T-helper 2 cell treated with Interferon-gamma antibody and Interleukin-4, amounts not matched to agents 100 ng/mL and 5 ng/mL, for 36 hours (primary cell): ENCODE measurements around the gene STRA6. TPM values are rescaled to one million over a fixed set of nuclear protein-coding genes. Genes with fewer than 3 reads are reported as not detected.

Experiments used
- intact Hi-C: fragments of 100-400 bp; cut with micrococcal nuclease; formaldehyde crosslinking; loops from one replicate; pipeline ENCODE4 v1.15.1; 2023
- total RNA-seq: library from RNA; stranded (reverse); gene quantifications from 2 replicates; pipeline ENCODE4 v1.2.3, GENCODE V29; 2022

The STRA6 gene
- total RNA-seq, 1 donor from 2014 or later = not detected

DNA sequence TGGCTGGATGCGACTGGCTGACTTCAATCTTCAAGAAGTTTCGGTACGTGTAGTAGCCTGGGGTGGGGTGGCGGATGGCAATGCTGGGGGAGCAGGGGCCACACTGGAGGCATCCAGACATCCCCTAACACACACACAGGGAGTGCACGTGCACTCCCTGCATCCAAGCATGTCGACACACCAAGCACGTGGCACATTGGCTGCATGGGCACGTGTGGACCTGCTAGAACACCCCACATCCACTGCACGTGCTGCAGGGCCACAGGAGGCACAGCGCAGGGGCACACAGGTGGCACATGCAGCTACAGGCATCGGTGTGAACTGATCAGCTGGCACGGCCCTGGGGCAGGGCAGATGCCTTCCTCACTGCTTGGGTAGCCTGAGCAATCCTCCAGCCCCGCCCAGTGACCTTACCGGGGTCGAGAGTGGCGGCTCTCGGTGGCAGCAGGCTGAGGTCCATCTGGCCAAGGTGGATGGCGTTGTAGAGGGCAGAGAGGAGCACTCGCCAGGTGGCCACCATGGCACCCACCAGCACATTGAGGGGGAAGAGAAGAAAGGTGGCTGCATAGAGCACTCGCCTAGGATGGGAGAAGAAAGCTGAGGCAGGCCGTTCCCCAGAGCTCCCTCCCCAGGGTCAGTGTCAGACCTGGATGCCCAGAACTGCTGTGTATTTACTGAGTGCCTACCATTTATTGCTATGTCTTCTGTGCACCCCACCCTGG lies 21.5 kb downstream of the STRA6 start:
- intact Hi-C loops = no loop called here

GRCh38 chr15:74179983-74180880 lies 22.4 kb downstream of the STRA6 start:
- intact Hi-C loops = no loop called here

DNA sequence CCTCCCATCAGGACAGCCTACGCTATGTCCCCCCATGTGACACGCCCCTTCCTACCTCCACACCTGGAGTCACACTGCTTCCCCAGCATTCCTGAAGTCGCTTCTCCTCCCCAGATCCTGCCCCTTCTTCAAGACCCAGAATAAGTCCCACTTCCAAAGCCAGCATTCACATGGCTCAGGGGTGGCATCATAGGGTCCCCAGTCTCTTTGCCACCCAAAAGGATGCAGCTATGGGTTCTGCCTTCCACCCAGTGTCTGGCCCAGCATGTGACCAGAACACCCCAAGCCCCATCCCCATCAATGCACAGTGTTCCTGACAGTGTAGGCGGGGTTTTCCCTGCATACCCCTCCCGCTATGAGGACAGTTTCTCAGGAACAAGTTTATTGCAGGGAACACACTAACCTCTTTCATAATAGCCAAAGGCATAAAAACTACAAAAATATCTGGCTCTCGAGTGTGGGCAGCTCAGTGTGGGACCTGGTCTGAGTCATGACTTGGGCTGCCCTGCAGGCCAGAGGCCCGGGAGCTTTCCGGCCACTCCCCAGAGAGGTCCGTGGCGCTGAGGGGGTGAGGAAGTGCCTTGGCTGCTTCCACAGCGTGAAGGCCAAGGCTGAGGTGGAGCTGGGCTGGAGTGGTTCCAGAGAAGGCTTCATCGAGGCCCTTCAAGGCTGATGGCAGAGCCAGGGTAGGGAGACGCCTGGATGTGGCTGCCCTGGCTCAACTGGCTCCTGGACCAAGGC lies 23.3 kb downstream of the STRA6 start:
- intact Hi-C loops = no loop called here

DNA sequence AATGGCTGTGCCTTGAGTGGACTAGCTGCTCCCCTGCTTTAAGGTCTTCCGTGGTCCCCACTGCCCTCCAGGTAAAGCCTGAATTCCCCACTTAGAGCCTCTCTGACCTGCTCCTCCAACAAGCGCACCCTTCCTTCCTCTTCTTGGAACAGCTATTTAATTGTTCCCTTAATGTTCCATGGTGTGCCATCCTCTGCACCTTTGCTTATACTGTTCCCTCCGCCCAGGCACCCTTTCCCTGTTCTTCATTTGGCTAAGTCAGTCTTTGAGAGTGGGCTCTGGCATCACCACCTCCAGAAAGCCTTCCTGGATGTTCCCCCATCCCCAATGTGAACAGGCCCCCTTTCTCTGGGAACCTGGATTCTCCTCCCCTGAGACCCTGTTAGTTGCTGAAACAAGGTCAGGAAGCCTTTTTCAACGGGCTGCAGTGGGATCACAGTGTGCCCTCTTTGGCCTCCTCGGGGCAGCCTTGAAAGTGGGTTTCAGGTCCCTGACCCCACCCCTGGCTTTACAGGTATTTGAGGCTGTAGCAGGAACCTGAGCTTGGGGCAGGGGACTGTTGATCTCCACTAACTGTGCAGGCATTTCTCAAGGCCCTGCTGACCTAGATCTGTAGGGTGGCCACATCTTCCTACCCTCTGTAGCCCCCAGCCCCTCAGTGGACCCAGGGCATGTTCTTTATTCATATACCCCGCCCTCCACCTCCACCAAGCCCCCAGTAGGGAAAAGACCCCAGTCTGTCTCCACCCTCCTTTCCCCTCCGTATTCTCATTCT lies 24.1 kb downstream of the STRA6 start:
- intact Hi-C loops = no loop called here

DNA sequence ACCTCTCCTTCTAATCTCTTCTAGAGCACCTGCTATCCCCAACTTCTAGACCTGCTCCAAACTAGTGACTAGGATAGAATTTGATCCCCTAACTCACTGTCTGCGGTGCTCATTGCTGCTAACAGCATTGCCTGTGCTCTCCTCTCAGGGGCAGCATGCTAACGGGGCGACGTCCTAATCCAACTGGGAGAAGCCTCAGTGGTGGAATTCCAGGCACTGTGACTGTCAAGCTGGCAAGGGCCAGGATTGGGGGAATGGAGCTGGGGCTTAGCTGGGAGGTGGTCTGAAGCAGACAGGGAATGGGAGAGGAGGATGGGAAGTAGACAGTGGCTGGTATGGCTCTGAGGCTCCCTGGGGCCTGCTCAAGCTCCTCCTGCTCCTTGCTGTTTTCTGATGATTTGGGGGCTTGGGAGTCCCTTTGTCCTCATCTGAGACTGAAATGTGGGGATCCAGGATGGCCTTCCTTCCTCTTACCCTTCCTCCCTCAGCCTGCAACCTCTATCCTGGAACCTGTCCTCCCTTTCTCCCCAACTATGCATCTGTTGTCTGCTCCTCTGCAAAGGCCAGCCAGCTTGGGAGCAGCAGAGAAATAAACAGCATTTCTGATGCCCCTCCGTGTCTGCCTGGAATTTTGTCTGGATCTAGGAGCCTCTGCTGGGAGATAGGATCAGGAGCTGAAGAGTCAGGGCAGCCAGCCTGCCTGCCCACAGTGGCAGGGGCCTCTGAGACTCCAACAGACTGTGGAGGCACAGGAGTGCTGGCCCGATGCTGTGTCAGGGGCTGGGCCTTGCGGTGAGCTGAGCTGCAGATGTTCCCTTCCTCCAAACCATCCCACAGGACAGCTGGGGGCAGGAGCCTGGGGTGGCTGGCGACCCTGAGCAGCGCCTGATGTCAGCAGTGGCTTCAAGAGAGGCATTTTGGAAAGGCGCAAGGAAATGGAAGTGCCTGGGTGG lies 26.0 kb downstream of the STRA6 start:
- intact Hi-C loops = no loop called here

DNA sequence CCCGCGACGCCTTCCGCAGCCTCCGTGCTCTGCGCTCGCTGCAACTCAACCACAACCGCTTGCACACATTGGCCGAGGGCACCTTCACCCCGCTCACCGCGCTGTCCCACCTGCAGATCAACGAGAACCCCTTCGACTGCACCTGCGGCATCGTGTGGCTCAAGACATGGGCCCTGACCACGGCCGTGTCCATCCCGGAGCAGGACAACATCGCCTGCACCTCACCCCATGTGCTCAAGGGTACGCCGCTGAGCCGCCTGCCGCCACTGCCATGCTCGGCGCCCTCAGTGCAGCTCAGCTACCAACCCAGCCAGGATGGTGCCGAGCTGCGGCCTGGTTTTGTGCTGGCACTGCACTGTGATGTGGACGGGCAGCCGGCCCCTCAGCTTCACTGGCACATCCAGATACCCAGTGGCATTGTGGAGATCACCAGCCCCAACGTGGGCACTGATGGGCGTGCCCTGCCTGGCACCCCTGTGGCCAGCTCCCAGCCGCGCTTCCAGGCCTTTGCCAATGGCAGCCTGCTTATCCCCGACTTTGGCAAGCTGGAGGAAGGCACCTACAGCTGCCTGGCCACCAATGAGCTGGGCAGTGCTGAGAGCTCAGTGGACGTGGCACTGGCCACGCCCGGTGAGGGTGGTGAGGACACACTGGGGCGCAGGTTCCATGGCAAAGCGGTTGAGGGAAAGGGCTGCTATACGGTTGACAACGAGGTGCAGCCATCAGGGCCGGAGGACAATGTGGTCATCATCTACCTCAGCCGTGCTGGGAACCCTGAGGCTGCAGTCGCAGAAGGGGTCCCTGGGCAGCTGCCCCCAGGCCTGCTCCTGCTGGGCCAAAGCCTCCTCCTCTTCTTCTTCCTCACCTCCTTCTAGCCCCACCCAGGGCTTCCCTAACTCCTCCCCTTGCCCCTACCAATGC lies 27.1 kb downstream of the STRA6 start:
- intact Hi-C loops = no loop called here

DNA sequence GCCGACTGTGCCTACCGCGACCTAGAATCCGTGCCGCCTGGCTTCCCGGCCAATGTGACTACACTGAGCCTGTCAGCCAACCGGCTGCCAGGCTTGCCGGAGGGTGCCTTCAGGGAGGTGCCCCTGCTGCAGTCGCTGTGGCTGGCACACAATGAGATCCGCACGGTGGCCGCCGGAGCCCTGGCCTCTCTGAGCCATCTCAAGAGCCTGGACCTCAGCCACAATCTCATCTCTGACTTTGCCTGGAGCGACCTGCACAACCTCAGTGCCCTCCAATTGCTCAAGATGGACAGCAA lies 27.7 kb downstream of the STRA6 start:
- intact Hi-C loops = no loop called here

GRCh38 chr15:74174219-74174957 lies 28.2 kb downstream of the STRA6 start:
- intact Hi-C loops = no loop called here

DNA sequence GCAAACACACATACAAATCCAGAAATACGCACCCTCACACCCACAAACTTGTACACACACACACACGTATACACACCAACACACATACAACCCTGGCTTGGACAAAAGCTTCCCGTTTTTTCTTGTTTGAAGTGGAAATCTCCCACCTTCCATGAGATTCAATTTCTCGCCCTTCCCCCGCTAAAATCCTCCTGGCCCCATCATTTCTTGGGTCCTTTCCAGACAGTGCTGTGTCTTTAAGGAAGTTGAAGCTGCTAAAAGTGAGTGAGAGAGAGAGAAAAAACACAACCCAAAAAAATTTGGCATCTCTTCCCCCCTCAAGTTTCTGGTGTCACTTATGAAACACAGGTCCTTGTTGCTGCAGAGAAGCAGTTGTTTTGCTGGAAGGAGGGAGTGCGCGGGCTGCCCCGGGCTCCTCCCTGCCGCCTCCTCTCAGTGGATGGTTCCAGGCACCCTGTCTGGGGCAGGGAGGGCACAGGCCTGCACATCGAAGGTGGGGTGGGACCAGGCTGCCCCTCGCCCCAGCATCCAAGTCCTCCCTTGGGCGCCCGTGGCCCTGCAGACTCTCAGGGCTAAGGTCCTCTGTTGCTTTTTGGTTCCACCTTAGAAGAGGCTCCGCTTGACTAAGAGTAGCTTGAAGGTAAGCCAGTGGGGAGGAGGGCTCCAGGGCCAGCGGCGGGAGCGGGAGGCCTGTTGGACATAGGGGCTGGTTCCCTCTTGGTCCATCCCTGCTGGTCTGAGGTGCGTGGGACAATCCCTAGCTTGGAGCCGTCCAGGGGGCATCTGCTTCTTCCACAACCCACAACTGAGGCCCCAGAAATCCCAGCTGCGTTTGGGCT lies 29.0 kb downstream of the STRA6 start, which contains the start of gene ISLR:
TSS of gene ISLR (plus strand) at position 331 of the 839 bp plus-strand sequence. CDS start 1,149 bp downstream, outside the sequence.
- intact Hi-C loops = no loop called here

- intact Hi-C loops = no loop called here
These were observed 29.7 kb downstream of the STRA6 start for GRCh38 chr15:74172701-74173379.

DNA sequence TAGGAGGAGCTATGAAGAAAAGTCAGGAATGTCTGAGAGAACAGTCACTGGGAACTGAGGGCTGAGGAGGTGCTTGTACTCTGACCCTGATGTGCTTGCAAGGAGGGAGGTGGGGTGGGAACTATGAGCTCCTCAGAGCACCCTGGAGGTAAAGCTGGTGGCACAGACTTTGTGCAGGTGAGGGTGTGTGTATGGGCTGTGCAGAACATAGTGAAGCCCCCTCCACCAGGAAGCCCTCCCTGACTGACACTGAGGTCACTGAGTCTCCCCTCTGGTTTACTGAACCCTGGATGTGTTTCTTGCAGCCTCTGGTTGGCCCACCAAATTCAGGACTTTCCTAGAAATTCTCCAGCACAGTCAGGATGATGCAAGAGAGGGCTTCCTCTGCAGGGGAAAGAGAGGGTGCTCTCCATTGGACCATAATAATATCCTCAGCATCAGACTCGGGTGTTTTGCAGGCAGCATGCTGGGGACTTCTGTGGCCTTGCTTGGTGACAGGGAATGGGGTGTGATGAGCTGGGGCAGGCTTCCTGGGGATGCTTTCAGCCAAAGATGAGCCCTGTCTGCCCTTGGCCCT lies 30.5 kb downstream of the STRA6 start:
- intact Hi-C loops = no loop called here

DNA sequence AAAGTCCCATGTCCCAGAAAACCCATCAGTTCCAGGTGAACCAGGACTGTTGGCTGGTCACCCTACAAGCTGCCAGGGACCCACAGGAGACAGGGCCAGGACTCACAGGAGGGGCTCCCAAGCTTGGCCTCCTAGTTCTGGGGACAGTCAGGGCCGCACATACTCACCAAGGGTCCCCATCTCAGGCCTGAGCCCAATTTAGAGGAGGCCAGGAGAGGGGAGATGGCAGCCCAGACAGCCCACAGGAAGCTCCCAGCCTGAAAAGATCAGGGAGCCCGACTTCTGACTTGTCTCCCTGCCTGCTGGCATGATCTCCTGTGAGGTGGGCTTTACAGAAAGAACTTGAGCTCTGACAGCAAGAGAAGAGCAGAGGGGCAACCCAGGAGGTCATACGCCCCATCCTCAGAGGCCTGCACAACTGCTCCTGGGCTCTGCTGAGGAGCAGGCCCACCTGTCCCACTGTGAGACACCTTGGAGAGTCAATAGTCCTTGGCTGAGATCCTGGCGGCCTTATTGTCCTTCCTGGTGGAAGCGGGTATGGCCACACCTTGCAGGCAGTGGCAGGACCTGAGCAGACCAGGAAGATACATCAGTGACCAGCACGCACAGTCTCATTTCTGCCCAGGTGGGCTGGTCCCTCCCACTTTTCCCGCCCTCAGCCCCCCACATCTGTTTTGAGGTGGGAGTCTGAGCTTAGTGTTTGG lies 31.6 kb downstream of the STRA6 start:
- intact Hi-C loops = no loop called here

GRCh38 chr15:74170071-74170844 lies 32.3 kb downstream of the STRA6 start:
- intact Hi-C loops = no loop called here

DNA sequence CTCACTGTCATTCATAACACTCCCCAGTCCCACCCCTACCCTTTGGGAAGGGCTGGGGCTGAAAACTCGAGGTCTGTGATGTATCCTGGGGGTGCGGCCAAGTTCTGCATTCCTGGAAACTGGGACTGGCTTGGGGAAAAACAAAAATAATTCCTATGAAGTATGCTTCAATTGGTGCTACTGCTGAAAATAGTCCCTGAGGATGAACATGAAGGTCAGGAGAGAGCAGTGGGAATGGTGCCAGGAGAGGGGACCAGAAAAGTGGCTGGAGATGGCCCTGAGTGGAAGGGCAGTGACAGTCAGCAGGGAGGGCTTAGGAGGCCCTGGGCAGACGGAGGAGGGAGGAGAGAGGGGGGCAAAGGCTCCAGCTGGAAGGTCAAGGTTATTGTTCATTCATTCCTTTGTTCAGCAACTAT lies 33.9 kb downstream of the STRA6 start:
- intact Hi-C loops = no loop called here

- intact Hi-C loops = no loop called here
These were observed 34.7 kb downstream of the STRA6 start for GRCh38 chr15:74167891-74168331.
